Measurements from ENCODE around the gene GRB14. TPM values are rescaled to one million over a fixed set of nuclear protein-coding genes. Genes with fewer than 3 reads are reported as not detected.

The GRB14 gene
- total RNA-seq, 1 experiment from 2014 or later, result not detected

GRCh38 chr2:164560181-164560792 lies 61.0 kb downstream of the GRB14 start:
- H3K9me3 ChIP-seq (ENCODE audit: control insufficient read depth, insufficient read depth, low read depth, low read length), result no peaks in the 10 kb centered on the region
- ChIA-PET POLR2A (no interaction called here), CTCF (interaction anchor here (0.8 to 0.9 kb wide), 3 partner anchors 9 to 39 kb away, joined by 3 to 4 read pairs (median 3); no protein-coding TSS in a partner anchor)
- DNase-seq (ENCODE audit: low read depth, low spot score), result peak; percentile 13
- no peaks in the 10 kb centered on the region for H3K4me1 ChIP-seq (ENCODE audit: control insufficient read depth, insufficient read depth, low read length)
- no peak overlapping the region for H3K27ac ChIP-seq (ENCODE audit: low read length)
- H3K27me3 ChIP-seq (ENCODE audit: control insufficient read depth, insufficient read depth, low read length), result no peaks in the 10 kb centered on the region; the same call in 1 of the 2 replicates
- in situ Hi-C loops (cut with HindIII; ENCODE audit: low pct_unique_long_range_greater_than_20kb, low sequenced_read_pairs) (no loop called here), intact Hi-C loops (cut with micrococcal nuclease; ENCODE audit: unreplicated experiment) (loop anchor here (1.0 kb wide), 1 partner anchor 40 kb away; no protein-coding TSS in a partner anchor)
- H3K4me3 ChIP-seq (ENCODE audit: low read depth in 2 of 2, low read length in 2 of 2), result no peak overlapping the region
- BruUV-seq (replicated peaks), result no TSS peak
- no peak for ATAC-seq
- no peaks in the 10 kb centered on the region for H3K36me3 ChIP-seq (ENCODE audit: control insufficient read depth, insufficient read depth, low read length)
- no peak for TF ChIP-seq POLR2AphosphoS5 (IDR thresholded peaks at IDR 0.05; ENCODE audit: low read depth, low read length)
- peak; percentile 77 for TF ChIP-seq CTCF (IDR thresholded peaks at IDR 0.05)

GRCh38 chr2:164558450-164558849 lies 62.8 kb downstream of the GRB14 start:
- ATAC-seq, result no peak
- intact Hi-C loops (cut with micrococcal nuclease; ENCODE audit: unreplicated experiment), result no loop called here
- H3K9me3 ChIP-seq (ENCODE audit: control insufficient read depth, insufficient read depth, low read depth, low read length), result no peaks in the 10 kb centered on the region

More at GRCh38 chr2:164558450-164558849, 62.8 kb downstream of the GRB14 start:
- Histone ChIP-seq H3K4me1 (ENCODE audit: control insufficient read depth, insufficient read depth, low read length) (no peaks in the 10 kb centered on the region), H3K36me3 (ENCODE audit: control insufficient read depth, insufficient read depth, low read length) (no peaks in the 10 kb centered on the region), H3K27ac (ENCODE audit: low read length) (no peak overlapping the region), H3K4me3 (ENCODE audit: low read depth in 2 of 2, low read length in 2 of 2) (no peak overlapping the region), H3K27me3 (ENCODE audit: control insufficient read depth, insufficient read depth, low read length) (no peaks in the 10 kb centered on the region; the same call in 1 of the 2 replicates)
- ChIA-PET CTCF (no interaction called here), POLR2A (no interaction called here)
- TF ChIP-seq SIN3A (IDR thresholded peaks at IDR 0.05; ENCODE audit: borderline replicate concordance, insufficient read depth, low read depth, low read length) (no peak), TCF7L2 (IDR thresholded peaks at IDR 0.05; ENCODE audit: low read depth, low read length) (no peak), POLR2AphosphoS5 (IDR thresholded peaks at IDR 0.05; ENCODE audit: low read depth, low read length) (no peak), CTCF (IDR thresholded peaks at IDR 0.05) (no peak)
- TF ChIP-seq, protein P1, sequence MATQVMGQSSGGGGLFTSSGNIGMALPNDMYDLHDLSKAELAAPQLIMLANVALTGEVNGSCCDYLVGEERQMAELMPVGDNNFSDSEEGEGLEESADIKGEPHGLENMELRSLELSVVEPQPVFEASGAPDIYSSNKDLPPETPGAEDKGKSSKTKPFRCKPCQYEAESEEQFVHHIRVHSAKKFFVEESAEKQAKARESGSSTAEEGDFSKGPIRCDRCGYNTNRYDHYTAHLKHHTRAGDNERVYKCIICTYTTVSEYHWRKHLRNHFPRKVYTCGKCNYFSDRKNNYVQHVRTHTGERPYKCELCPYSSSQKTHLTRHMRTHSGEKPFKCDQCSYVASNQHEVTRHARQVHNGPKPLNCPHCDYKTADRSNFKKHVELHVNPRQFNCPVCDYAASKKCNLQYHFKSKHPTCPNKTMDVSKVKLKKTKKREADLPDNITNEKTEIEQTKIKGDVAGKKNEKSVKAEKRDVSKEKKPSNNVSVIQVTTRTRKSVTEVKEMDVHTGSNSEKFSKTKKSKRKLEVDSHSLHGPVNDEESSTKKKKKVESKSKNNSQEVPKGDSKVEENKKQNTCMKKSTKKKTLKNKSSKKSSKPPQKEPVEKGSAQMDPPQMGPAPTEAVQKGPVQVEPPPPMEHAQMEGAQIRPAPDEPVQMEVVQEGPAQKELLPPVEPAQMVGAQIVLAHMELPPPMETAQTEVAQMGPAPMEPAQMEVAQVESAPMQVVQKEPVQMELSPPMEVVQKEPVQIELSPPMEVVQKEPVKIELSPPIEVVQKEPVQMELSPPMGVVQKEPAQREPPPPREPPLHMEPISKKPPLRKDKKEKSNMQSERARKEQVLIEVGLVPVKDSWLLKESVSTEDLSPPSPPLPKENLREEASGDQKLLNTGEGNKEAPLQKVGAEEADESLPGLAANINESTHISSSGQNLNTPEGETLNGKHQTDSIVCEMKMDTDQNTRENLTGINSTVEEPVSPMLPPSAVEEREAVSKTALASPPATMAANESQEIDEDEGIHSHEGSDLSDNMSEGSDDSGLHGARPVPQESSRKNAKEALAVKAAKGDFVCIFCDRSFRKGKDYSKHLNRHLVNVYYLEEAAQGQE (IDR thresholded peaks at IDR 0.05; ENCODE audit: insufficient read depth in 1 of 2, low read depth in 2 of 2, low read length in 1 of 2), result no peak
- no peak for DNase-seq (ENCODE audit: low read depth, low spot score)
- no TSS peak for BruUV-seq (replicated peaks)
- in situ Hi-C loops (cut with HindIII; ENCODE audit: low pct_unique_long_range_greater_than_20kb, low sequenced_read_pairs), result no loop called here

All from Panc1 (cell line).